Naive B cell (primary cell): Measurements from ENCODE around the gene CYP2C19. TPM values are rescaled to one million over a fixed set of nuclear protein-coding genes. Genes with fewer than 3 reads are reported as not detected.
"Not testable (repeated sequence)": the region's sequence is repeated elsewhere in the genome, so short reads cannot be mapped to it uniquely, and the experiment has no call there.

Experiments
- ATAC-seq, 2 donors: fragments of 150-1000 bp; cut with Tn5 transposase; 2 replicates each; pipeline ENCODE4 v1.10.0; 2021; ENCODE audit warnings: low read depth in 2 of 2, mild to moderate bottlenecking in 2 of 2, moderate library complexity in 2 of 2
- DNase-seq: peaks from one replicate; pipeline ENCODE4 v3.0.0; 2022
- H3K27ac Mint-ChIP-seq, 6 donors: one replicate each; pipeline ENCODE4 v1.8.0; 2020 to 2022; ENCODE audit warnings: mild to moderate bottlenecking in 6 of 6, mixed read lengths in 6 of 6, moderate library complexity in 5 of 6, inconsistent platforms in 2 of 6
- H3K27me3 Mint-ChIP-seq, 3 donors: one replicate each; pipeline ENCODE4 v1.8.0; 2021 to 2022; ENCODE audit warnings: mixed read lengths in 3 of 3, mild to moderate bottlenecking in 1 of 3
- H3K36me3 Mint-ChIP-seq, 2 donors: one replicate each; pipeline ENCODE4 v1.8.0; 2020 to 2022; ENCODE audit warnings: mixed read lengths in 2 of 2, inconsistent platforms in 1 of 2, mild to moderate bottlenecking in 1 of 2
- H3K4me1 Mint-ChIP-seq, 3 donors: one replicate each; pipeline ENCODE4 v1.8.0; 2020 to 2022; ENCODE audit warnings: mixed read lengths in 3 of 3, inconsistent platforms in 1 of 3, mild to moderate bottlenecking in 1 of 3, moderate library complexity in 1 of 3
- H3K4me3 Mint-ChIP-seq, 8 donors: one replicate each; pipeline ENCODE4 v1.8.0; 2020 to 2022; ENCODE audit warnings: mild to moderate bottlenecking in 8 of 8, mixed read lengths in 8 of 8, moderate library complexity in 8 of 8, inconsistent platforms in 2 of 8
- H3K9me3 Mint-ChIP-seq, 7 donors: one replicate each; pipeline ENCODE4 v1.8.0; 2020 to 2022; ENCODE audit warnings: mixed read lengths in 7 of 7, mild to moderate bottlenecking in 5 of 7, inconsistent platforms in 2 of 7, moderate library complexity in 1 of 7
- polyA plus RNA-seq, 6 donors: library from polyadenylated mRNA; unstranded; fragments of 300-500 nt; fragmentation: Illumina TruSeq; gene quantifications; one replicate each; pipeline ENCODE4 v1.2.3, GENCODE V29; 2021; ENCODE audit warnings: low read depth in 6 of 6

CYP2C19 gene
- polyA plus RNA-seq: not detected

DNA sequence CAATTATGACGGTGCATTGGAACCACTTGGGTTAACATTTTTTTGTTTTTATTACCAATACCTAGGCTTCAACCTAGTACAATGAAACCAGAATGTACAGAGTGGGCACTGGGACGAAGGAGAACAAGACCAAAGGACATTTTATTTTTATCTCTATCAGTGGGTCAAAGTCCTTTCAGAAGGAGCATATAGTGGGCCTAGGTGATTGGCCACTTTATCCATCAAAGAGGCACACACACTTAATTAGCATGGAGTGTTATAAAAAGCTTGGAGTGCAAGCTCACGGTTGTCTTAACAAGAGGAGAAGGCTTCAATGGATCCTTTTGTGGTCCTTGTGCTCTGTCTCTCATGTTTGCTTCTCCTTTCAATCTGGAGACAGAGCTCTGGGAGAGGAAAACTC lies at the start of gene CYP2C19:
Gene CYP2C19 (plus strand): TSS at position 289 of the 400 bp plus-strand sequence. CDS start 25 bp downstream, at position 314.
- H3K36me3 Mint-ChIP-seq: no peaks in the 10 kb centered on the region
- H3K27me3 Mint-ChIP-seq: peaks cover 0 to 7% (median 4%) of the 10 kb centered on the region in 3 donors
- no peaks in the 10 kb centered on the region for H3K4me1 Mint-ChIP-seq
- peaks cover 0 to 8% (median 2%) of the 10 kb centered on the region in 7 donors for H3K9me3 Mint-ChIP-seq
- H3K4me3 Mint-ChIP-seq: no peak within 1 kb of the TSS
- ATAC-seq (no peak), DNase-seq (no peak)
- no peak within 1 kb of the TSS for H3K27ac Mint-ChIP-seq

DNA sequence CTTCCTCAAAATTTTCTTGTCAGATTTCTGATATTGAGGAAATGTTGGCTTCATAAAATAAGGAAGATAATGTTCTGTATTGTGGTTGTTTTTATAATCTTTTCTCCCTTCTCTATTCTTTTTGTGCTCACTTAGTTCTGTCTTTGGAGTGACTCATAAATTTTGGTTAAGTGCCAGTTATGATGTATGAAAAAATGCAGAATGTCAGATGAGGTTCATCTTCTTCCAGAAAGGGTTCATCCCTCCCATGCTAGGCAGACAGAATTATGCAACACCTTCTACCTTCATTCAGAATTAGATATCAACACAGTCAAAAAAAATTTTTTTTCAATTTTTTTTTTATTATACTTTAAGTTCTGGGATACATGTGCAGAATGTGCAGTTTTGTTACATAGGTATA lies 36.6 kb upstream of the CYP2C19 start:
- peaks cover 0 to 8% (median 0%) of the 10 kb centered on the region in 7 donors for H3K9me3 Mint-ChIP-seq
- H3K4me3 Mint-ChIP-seq: no peak overlapping the region
- no peak overlapping the region for H3K27ac Mint-ChIP-seq
- H3K27me3 Mint-ChIP-seq: peaks cover 0 to 18% (median 6%) of the 10 kb centered on the region in 3 donors
- no peak for ATAC-seq
- no peak for DNase-seq
- H3K4me1 Mint-ChIP-seq: no peaks in the 10 kb centered on the region
- no peaks in the 10 kb centered on the region for H3K36me3 Mint-ChIP-seq

DNA sequence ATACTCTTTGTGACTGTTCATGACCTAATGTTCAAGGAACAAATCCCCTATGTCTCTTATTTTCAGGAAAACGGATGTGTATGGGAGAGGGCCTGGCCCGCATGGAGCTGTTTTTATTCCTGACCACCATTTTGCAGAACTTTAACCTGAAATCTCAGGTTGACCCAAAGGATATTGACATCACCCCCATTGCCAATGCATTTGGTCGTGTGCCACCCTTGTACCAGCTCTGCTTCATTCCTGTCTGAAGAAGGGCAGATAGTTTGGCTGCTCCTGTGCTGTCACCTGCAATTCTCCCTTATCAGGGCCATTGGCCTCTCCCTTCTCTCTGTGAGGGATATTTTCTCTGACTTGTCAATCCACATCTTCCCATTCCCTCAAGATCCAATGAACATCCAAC lies 27.3 kb upstream of the CYP2C19 start:
- no peak for ATAC-seq

DNA sequence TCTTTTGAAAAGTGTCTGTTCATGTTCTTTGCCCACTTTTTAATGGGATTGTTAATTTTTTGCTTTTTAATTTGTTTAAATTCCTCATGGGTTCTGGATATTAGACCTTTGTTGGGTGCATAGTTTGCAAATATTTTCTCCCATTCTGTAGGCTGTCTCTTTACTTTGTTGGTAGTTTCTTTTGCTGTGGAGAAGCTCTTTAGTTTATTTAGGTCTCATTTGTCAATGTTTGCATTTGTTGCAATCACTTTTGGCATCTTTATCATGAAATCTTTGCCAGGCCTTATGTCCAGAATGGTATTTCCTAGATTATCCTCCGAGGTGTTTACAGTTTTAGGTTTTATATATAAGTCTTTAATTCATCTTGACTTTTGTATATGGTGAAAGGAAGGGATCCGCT lies 23.9 kb upstream of the CYP2C19 start:
- H3K36me3 Mint-ChIP-seq: peaks cover 0 to 18% of the 10 kb centered on the region in 2 donors
- H3K4me3 Mint-ChIP-seq: no peak overlapping the region
- H3K4me1 Mint-ChIP-seq: no peaks in the 10 kb centered on the region
- ATAC-seq (no peak), DNase-seq (no peak)
- peaks cover 0 to 7% (median 0%) of the 10 kb centered on the region in 3 donors for H3K27me3 Mint-ChIP-seq
- H3K9me3 Mint-ChIP-seq: peaks cover 8 to 51% (median 18%) of the 10 kb centered on the region in 7 donors
- no peak overlapping the region for H3K27ac Mint-ChIP-seq

More for the DNA sequence above, 27.3 kb upstream of the CYP2C19 start:
- Mint-ChIP-seq H3K4me1 (no peaks in the 10 kb centered on the region), H3K4me3 (no peak overlapping the region), H3K27ac (no peak overlapping the region), H3K9me3 (peaks cover 2 to 24% (median 8%) of the 10 kb centered on the region in 7 donors), H3K27me3 (no peaks in the 10 kb centered on the region), H3K36me3 (peaks cover 0 to 9% of the 10 kb centered on the region in 2 donors)
- DNase-seq: no peak

DNA sequence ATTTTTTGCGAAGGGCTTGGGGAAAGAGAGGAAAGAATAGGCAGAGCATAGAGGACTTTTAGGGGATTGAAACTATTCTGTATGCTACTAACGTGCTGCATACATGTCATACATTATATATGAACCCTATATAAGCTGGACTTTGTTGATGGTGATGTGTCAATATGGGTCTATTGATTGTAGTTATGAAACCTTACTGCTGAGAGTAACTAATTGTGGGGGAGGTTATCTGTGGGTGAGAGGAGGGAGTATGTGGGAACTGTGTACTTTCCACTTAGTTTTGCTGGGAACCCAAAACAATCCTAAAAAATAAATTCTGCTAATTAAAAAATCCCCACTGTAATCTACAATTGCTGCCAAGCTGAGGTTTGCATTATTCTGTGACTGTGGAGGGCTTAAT lies 15.3 kb upstream of the CYP2C19 start:
- Mint-ChIP-seq H3K27me3 (peaks cover 0 to 7% (median 5%) of the 10 kb centered on the region in 3 donors), H3K9me3 (peaks cover 0 to 54% (median 22%) of the 10 kb centered on the region in 7 donors), H3K27ac (no peak overlapping the region), H3K4me3 (no peak overlapping the region), H3K36me3 (peaks cover 0 to 12% of the 10 kb centered on the region in 2 donors), H3K4me1 (no peaks in the 10 kb centered on the region)
- ATAC-seq (no peak), DNase-seq (no peak)

DNA sequence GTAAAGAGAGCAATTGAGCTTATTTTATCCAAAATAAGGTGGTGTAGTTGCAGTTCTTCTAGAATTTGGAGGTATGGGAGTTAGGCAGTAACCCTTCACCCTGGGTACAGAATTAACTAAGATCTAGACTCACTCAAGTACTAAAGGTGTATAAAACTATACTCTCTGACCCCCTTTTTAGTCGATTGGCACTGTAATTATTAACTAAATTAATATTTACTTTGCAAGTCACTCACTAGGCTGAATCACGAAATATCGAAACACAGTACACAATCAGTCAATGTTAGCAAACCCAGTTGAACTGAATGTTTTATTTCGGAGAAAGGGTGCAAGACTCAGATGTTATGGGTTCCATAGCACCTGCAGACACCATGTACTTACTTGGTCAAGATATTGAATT lies 14.6 kb upstream of the CYP2C19 start:
- H3K4me3 Mint-ChIP-seq: no peak overlapping the region
- no peak overlapping the region for H3K27ac Mint-ChIP-seq
- DNase-seq: no peak
- peaks cover 0 to 5% (median 0%) of the 10 kb centered on the region in 3 donors for H3K27me3 Mint-ChIP-seq
- ATAC-seq: no peak
- peaks cover 0 to 5% of the 10 kb centered on the region in 2 donors for H3K36me3 Mint-ChIP-seq
- H3K4me1 Mint-ChIP-seq: no peaks in the 10 kb centered on the region
- peaks cover 0 to 53% (median 17%) of the 10 kb centered on the region in 7 donors for H3K9me3 Mint-ChIP-seq

DNA sequence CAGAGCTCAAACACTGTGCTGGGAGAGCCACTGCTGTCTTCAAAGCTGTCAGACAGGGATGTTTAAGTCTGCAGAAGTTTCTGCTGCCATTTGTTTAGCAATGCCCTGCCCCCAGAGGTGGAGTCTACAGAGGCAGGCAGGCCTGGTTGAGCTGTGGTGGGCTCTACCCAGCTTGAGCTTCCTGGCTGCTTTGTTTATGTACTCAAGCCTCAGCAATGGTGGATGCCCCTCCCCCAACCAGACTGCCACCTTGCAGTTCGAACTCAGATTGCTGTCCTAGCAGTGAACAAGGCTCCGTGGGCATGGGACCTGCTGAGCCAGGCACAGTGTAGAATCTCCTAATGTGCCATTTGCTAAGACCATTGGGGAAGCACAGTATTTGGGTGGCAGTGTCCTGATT lies 4.6 kb upstream of the CYP2C19 start:
- H3K27me3 Mint-ChIP-seq: no peaks in the 10 kb centered on the region
- H3K4me3 Mint-ChIP-seq: no peak overlapping the region
- no peaks in the 10 kb centered on the region for H3K4me1 Mint-ChIP-seq
- H3K9me3 Mint-ChIP-seq: peaks cover 0 to 16% (median 4%) of the 10 kb centered on the region in 7 donors
- H3K36me3 Mint-ChIP-seq: no peaks in the 10 kb centered on the region
- DNase-seq: no peak
- ATAC-seq: no peak
- no peak overlapping the region for H3K27ac Mint-ChIP-seq

DNA sequence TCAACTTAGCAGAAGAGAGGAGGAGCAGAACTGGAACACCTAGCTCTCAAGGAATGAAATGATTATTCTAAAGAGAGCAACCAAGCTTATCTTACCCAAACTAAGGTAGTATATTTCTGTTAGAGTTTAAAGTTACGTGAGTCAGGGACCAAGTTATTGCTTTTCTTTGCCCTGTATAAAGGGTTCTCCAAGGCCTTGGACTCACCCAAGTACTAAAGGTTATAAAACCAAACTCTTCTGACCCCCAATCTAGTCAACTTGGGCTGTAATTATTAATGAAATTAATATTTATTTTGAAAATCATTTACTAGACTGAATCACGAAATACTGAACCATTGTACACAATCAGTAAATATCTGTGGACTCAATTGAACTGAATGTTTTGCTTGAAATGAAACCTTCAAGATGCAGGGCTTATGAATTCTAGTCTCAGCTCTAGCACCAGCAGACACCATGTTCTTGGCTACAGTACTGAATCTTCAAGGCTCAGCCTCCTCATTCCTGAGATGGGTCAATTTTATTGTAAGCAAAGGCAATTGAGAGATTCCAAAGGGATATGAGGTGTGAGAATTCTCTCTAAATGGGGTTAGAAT lies 1.8 kb upstream of the CYP2C19 start:
- Mint-ChIP-seq H3K27me3 (peaks cover 0 to 7% (median 4%) of the 10 kb centered on the region in 3 donors), H3K9me3 (peaks cover 0 to 16% (median 4%) of the 10 kb centered on the region in 7 donors), H3K4me1 (no peaks in the 10 kb centered on the region), H3K27ac (no peak overlapping the region), H3K36me3 (no peaks in the 10 kb centered on the region), H3K4me3 (peak overlapping the region in 1 of 8 donors; percentile 38)
- ATAC-seq (no peak), DNase-seq (no peak)

DNA sequence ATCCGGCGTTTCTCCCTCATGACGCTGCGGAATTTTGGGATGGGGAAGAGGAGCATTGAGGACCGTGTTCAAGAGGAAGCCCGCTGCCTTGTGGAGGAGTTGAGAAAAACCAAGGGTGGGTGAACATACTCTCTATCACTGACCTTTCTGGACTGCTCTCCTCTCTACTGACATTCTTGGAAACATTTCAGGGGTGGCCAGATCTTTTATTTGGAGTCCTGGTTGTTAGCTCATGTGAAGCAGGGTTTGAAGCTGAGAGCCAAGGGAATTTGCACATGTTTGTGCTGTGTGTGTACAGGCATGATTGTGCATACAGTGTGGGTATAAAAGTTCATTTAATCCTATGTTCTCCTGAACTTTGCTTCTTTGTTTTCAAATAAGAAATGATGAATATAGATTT lies 12.9 kb downstream of the CYP2C19 start:
- not testable (repeated sequence) for ATAC-seq, H3K4me1 Mint-ChIP-seq, DNase-seq, H3K27me3 Mint-ChIP-seq, H3K27ac Mint-ChIP-seq, H3K36me3 Mint-ChIP-seq, H3K4me3 Mint-ChIP-seq
- peaks cover 0 to 13% (median 4%) of the 10 kb centered on the region in 7 donors for H3K9me3 Mint-ChIP-seq

DNA sequence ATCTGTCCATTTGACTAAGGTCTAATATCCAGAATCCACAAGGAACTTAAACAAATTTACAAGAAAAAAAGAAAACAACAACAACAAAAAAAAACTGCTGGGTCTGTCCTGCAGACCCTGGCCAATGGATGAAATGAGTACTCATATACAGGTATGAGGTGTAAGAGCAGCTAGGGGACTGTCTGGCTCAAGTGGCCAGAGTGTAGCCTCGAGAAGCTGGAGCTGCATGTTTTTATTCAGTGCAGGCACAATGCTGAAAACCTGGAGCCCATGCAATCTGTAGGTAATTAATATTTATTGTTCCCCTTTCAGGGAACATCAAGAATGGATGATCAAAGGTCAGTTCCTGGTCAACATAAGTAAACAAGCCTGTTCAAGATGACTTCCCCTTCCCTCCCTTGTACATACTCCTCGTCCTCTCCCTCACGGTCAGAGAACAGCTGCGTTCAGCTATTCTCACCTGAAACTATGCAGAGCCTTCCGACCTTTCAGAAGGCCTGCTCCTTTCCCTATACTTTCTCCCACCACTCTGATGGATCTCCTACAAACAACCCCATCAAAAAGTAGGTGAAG lies 15.5 kb downstream of the CYP2C19 start:
- H3K4me1 Mint-ChIP-seq: no peaks in the 10 kb centered on the region
- peaks cover 0 to 13% (median 4%) of the 10 kb centered on the region in 7 donors for H3K9me3 Mint-ChIP-seq
- no peak overlapping the region for H3K4me3 Mint-ChIP-seq
- H3K27me3 Mint-ChIP-seq: peaks cover 0 to 9% (median 8%) of the 10 kb centered on the region in 3 donors
- no peak for DNase-seq
- H3K27ac Mint-ChIP-seq: no peak overlapping the region
- H3K36me3 Mint-ChIP-seq: no peaks in the 10 kb centered on the region
- no peak for ATAC-seq

DNA sequence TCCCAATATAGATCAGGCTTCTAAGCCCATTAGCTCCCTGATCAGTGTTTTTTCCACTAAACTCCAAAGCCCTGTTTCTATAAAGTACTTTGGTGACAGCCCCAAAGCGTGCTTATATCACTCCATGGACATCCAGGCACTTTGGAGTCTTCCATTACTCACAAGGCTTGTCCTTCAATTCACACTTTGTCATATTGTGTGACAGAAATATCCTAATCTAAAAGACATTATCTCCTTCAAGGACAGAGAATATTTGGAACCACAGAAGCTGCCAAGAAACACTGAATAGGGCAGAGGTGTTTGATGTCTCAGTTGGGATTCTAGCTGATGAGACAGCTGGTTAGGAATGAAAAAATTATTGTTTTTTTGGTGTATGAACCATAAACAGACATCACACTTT lies 18.4 kb downstream of the CYP2C19 start:
- no peak for ATAC-seq
- Mint-ChIP-seq H3K9me3 (peaks cover 0 to 13% (median 2%) of the 10 kb centered on the region in 7 donors), H3K4me3 (no peak overlapping the region), H3K27me3 (no peaks in the 10 kb centered on the region), H3K27ac (no peak overlapping the region), H3K4me1 (no peaks in the 10 kb centered on the region), H3K36me3 (no peaks in the 10 kb centered on the region)
- no peak for DNase-seq

DNA sequence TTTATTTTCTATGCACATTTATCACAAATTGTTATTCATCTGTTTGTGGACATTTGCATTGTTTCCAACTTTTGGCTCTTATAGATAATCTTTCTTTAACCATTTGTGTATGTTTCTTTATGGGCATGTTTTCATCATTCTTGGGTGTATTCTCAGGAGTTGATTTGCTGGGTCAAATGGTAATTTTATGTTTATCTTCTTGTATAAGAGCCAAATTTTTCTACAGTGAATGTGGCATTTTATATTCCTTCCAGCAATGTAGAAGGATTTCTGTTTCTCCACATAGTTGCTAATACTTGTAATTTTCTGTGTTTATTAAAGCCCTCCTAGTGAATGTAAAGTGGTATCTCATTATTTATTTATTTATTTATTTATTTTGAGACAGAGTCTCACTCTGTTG lies 21.8 kb downstream of the CYP2C19 start:
- Mint-ChIP-seq H3K27ac (no peak overlapping the region), H3K4me3 (no peak overlapping the region), H3K27me3 (no peaks in the 10 kb centered on the region), H3K36me3 (no peaks in the 10 kb centered on the region), H3K9me3 (peaks cover 0 to 5% (median 4%) of the 10 kb centered on the region in 7 donors), H3K4me1 (no peaks in the 10 kb centered on the region)
- no peak for ATAC-seq
- no peak for DNase-seq

DNA sequence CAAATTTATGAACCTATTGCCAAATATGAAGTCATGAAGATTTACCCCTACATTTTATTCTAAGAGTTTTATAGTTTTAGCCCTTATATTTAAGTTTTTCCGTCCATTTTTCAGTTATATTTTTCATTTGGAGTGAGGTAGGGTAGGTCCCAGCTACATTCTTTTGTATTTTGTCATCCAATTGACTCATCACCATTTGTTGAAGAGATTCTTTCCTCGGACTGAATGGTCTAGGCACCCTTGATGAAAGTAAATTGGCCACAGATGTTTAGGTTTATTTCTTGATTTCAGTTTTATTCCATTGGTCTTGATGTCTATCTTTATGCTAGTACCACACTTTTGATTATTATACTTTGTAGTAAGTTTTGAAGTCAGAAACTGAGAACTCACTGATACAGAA lies 22.7 kb downstream of the CYP2C19 start:
- no peak overlapping the region for H3K27ac Mint-ChIP-seq
- peaks cover 0 to 10% (median 5%) of the 10 kb centered on the region in 7 donors for H3K9me3 Mint-ChIP-seq
- H3K4me1 Mint-ChIP-seq: no peaks in the 10 kb centered on the region
- no peak overlapping the region for H3K4me3 Mint-ChIP-seq
- H3K36me3 Mint-ChIP-seq: no peaks in the 10 kb centered on the region
- H3K27me3 Mint-ChIP-seq: no peaks in the 10 kb centered on the region
- no peak for ATAC-seq
- no peak for DNase-seq

DNA sequence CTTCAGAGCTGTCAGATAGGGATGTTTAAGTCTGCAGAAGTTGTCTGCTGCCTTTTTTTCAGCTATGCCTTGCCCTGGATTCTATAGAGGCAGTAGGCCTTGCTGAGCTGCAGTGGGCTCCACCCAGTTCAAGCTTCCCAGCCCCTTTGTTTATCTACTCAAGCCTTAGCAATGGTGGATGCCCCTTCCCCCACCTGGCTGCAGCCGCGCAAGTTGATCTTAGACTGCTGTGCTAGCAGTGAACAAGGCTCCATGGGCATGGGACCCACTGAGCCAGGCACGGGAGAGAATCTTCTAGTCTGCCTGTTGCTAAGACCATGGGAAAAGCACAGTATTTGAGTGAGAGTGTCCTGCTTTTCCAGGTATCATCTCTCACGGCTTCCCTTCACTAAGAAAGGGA lies 38.1 kb downstream of the CYP2C19 start:
- not testable (repeated sequence) for H3K27ac Mint-ChIP-seq, DNase-seq, H3K27me3 Mint-ChIP-seq, H3K4me3 Mint-ChIP-seq, H3K36me3 Mint-ChIP-seq, H3K4me1 Mint-ChIP-seq, ATAC-seq
- H3K9me3 Mint-ChIP-seq: peaks cover 9 to 29% (median 21%) of the 10 kb centered on the region in 7 donors
